ENCODE results near the gene MRTFA.

The MRTFA gene

GRCh38 chr22:40486962-40487602 is 149.4 kb downstream of the MRTFA start:
- POLR2A ChIA-PET = no interaction called here
- CTCF ChIA-PET = interaction anchor here (0.6 to 0.9 kb wide), 4 partner anchors 30 to 160 kb away, joined by 3 read pairs; no protein-coding TSS in a partner anchor

GRCh38 chr22:40485813-40486667 is 150.5 kb downstream of the MRTFA start:
- DNase-seq (ENCODE audit: extremely low spot score) = no peak
- ChIA-PET CTCF (interaction anchor here (0.7 kb wide), 1 partner anchor 31 kb away, joined by 3 read pairs; no protein-coding TSS in a partner anchor), POLR2A (no interaction called here)
- TF ChIP-seq CTBP1 (IDR thresholded peaks at IDR 0.05; ENCODE audit: borderline replicate concordance) = no peak

More at GRCh38 chr22:40486962-40487602, 149.4 kb downstream of the MRTFA start:
- TF ChIP-seq SP1 (IDR thresholded peaks at IDR 0.05) = no peak
- no peak for TF ChIP-seq HDGF (IDR thresholded peaks at IDR 0.05; ENCODE audit: borderline replicate concordance)
- no peak for TF ChIP-seq FOXA1 (IDR thresholded peaks at IDR 0.05)
- TF ChIP-seq TARDBP (IDR thresholded peaks at IDR 0.05) = no peak
- no peak for TF ChIP-seq ELF4 (IDR thresholded peaks at IDR 0.05)
- TF ChIP-seq NFRKB (IDR thresholded peaks at IDR 0.05) = no peak
- TF ChIP-seq ARNT (IDR thresholded peaks at IDR 0.05) = no peak
- no peak for TF ChIP-seq ZNF384 (IDR thresholded peaks at IDR 0.05)
- TF ChIP-seq L3MBTL2 (conservative IDR thresholded peaks at IDR 0.05) = no peak
- TF ChIP-seq SUZ12 (IDR thresholded peaks at IDR 0.05) = no peak
- no peak for TF ChIP-seq FOXK2 (IDR thresholded peaks at IDR 0.05)
- DNase-seq (ENCODE audit: extremely low spot score) = no peak

DNA sequence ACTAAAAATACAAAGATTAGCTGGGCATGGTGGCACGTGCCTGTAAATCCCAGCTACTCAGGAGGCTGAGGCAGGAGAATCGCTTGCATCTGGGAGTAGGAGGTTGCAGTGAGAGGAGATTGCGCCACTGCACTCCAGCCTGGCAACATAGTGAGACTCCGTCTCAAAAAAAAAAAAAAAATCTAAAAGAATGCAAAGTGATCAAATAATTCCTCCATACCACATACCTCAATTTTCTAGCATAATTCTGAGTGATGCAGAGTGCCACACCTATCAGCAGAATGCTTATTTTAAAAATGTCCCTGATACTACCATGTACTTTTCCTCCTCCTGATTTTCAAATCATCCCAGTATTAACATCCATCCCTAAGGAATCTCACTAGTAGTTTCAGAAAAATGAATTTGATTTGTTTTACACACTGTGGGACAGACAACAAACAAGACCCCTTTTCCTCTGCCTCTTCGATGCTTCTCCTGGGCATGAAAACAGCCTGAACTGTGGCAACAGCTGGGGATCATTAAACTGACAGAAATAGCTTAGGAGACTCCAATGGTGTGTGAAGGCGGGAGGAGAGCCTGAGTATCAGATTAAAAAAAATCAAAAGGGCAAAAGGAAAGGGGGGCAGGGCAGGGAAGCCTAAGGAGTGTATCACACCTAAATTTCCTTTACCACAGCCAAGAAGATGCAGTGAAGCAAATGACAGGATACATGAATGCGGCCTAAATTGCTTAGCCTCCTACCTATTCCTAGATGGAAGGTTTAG is 151.4 kb downstream of the MRTFA start:
- no peak for DNase-seq (ENCODE audit: extremely low spot score)
- ChIA-PET POLR2A (interaction anchor here (1.1 kb wide), 1 partner anchor 166 kb away, joined by 4 read pairs; no protein-coding TSS in a partner anchor), CTCF (no interaction called here)
- no peak for TF ChIP-seq FOXA1 (IDR thresholded peaks at IDR 0.05)
- no peak for TF ChIP-seq BHLHE40 (IDR thresholded peaks at IDR 0.05; ENCODE audit: borderline replicate concordance)
- TF ChIP-seq L3MBTL2 (conservative IDR thresholded peaks at IDR 0.05) = no peak
- no peak for TF ChIP-seq TARDBP (IDR thresholded peaks at IDR 0.05)
- no peak for TF ChIP-seq ARNT (IDR thresholded peaks at IDR 0.05)
- TF ChIP-seq ZNF384 (IDR thresholded peaks at IDR 0.05) = no peak
- TF ChIP-seq SUZ12 (IDR thresholded peaks at IDR 0.05) = no peak
- no peak for TF ChIP-seq SP1 (IDR thresholded peaks at IDR 0.05)
- no peak for TF ChIP-seq LEF1 (IDR thresholded peaks at IDR 0.05; ENCODE audit: borderline replicate concordance)
- no peak for TF ChIP-seq ELF4 (IDR thresholded peaks at IDR 0.05)
- no peak for TF ChIP-seq CTBP1 (IDR thresholded peaks at IDR 0.05; ENCODE audit: borderline replicate concordance)
- no peak for TF ChIP-seq PKNOX1 (IDR thresholded peaks at IDR 0.05)
- no peak for TF ChIP-seq FOXK2 (IDR thresholded peaks at IDR 0.05)
- no peak for TF ChIP-seq HDGF (IDR thresholded peaks at IDR 0.05; ENCODE audit: borderline replicate concordance)
- TF ChIP-seq FOXM1 (IDR thresholded peaks at IDR 0.05; ENCODE audit: borderline replicate concordance) = no peak
- TF ChIP-seq NFRKB (IDR thresholded peaks at IDR 0.05) = no peak

GRCh38 chr22:40482886-40483285 is 153.6 kb downstream of the MRTFA start:
- no peak for DNase-seq (ENCODE audit: extremely low spot score)
- ChIA-PET POLR2A (no interaction called here), CTCF (interaction anchor here (0.6 kb wide), 2 partner anchors 46 to 49 kb away, joined by 3 read pairs; no protein-coding TSS in a partner anchor)
- TF ChIP-seq CTBP1 (IDR thresholded peaks at IDR 0.05; ENCODE audit: borderline replicate concordance) (no peak), ZNF384 (IDR thresholded peaks at IDR 0.05) (no peak)

DNA sequence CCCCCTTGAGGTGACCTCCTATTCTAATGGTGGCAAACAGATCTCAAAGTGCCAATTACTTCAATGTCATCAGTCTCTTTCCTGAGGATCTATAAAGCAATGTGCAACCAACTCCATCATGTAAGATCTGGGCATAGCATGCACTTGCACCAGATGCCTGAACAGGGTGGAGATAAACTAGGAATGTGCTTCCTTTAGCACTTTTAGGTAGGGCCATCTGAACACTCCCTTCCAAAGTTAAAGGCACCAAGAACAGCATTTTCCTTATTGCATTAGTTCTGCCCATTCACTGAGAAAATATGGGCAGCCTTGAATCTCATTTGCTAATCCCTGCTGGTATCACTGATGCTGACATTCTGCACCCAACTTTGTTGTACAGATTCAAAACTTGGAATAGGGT is 154.1 kb downstream of the MRTFA start:
- DNase-seq (ENCODE audit: extremely low spot score) = no peak
- ChIA-PET CTCF (interaction anchor here (0.6 kb wide), 1 partner anchor 45 kb away, joined by 3 read pairs; no protein-coding TSS in a partner anchor), POLR2A (no interaction called here)

More for the DNA sequence above, 154.1 kb downstream of the MRTFA start:
- no peak for TF ChIP-seq NFRKB (IDR thresholded peaks at IDR 0.05)
- TF ChIP-seq ELF4 (IDR thresholded peaks at IDR 0.05) = no peak
- TF ChIP-seq FOXK2 (IDR thresholded peaks at IDR 0.05) = no peak
- TF ChIP-seq HDGF (IDR thresholded peaks at IDR 0.05; ENCODE audit: borderline replicate concordance) = no peak
- no peak for TF ChIP-seq PKNOX1 (IDR thresholded peaks at IDR 0.05)
- no peak for TF ChIP-seq BHLHE40 (IDR thresholded peaks at IDR 0.05; ENCODE audit: borderline replicate concordance)
- TF ChIP-seq TARDBP (IDR thresholded peaks at IDR 0.05) = no peak
- TF ChIP-seq SP1 (IDR thresholded peaks at IDR 0.05) = no peak
- no peak for TF ChIP-seq CTBP1 (IDR thresholded peaks at IDR 0.05; ENCODE audit: borderline replicate concordance)
- TF ChIP-seq L3MBTL2 (conservative IDR thresholded peaks at IDR 0.05) = no peak
- TF ChIP-seq FOXM1 (IDR thresholded peaks at IDR 0.05; ENCODE audit: borderline replicate concordance) = no peak
- TF ChIP-seq ZNF384 (IDR thresholded peaks at IDR 0.05) = no peak
- TF ChIP-seq ARNT (IDR thresholded peaks at IDR 0.05) = no peak
- no peak for TF ChIP-seq SUZ12 (IDR thresholded peaks at IDR 0.05)
- no peak for TF ChIP-seq FOXA1 (IDR thresholded peaks at IDR 0.05)
- TF ChIP-seq LEF1 (IDR thresholded peaks at IDR 0.05; ENCODE audit: borderline replicate concordance) = no peak
